Measurements from ENCODE around the gene PCNX3. TPM values are rescaled to one million over a fixed set of nuclear protein-coding genes. Genes with fewer than 3 reads are reported as not detected.

Gene PCNX3
- total RNA-seq, 1 experiment from 2014 or later, result 72.8 TPM

DNA sequence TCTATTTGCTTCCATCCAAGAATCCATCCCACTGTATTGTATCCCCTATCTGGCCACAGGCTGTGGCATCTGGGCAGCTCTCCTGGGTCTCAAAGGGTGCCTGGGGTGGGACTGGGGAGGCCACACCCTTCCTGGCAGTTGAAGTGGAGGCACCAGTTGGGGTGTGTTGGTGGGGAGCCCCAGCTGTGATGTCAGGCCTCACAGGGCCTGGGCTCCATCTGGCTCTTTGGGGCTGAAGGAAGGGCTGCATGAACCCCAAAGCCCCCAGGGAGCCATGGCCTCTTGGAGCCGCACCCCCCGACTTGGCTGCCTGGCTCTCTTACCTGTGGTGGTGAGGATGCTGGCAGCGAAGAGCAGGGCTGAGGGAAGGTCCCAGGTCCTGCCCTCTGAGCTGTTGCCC is 20.4 kb upstream of the PCNX3 start:
- no peaks in the 10 kb centered on the region for H3K9me3 Mint-ChIP-seq (ENCODE audit: low read depth, unreplicated experiment)
- CTCF ChIA-PET, result interaction anchor here (0.6 to 1.6 kb wide), 3 partner anchors 18 to 473 kb away, joined by 4 to 5 read pairs (median 4); no protein-coding TSS in a partner anchor
- TF ChIP-seq, protein P1, sequence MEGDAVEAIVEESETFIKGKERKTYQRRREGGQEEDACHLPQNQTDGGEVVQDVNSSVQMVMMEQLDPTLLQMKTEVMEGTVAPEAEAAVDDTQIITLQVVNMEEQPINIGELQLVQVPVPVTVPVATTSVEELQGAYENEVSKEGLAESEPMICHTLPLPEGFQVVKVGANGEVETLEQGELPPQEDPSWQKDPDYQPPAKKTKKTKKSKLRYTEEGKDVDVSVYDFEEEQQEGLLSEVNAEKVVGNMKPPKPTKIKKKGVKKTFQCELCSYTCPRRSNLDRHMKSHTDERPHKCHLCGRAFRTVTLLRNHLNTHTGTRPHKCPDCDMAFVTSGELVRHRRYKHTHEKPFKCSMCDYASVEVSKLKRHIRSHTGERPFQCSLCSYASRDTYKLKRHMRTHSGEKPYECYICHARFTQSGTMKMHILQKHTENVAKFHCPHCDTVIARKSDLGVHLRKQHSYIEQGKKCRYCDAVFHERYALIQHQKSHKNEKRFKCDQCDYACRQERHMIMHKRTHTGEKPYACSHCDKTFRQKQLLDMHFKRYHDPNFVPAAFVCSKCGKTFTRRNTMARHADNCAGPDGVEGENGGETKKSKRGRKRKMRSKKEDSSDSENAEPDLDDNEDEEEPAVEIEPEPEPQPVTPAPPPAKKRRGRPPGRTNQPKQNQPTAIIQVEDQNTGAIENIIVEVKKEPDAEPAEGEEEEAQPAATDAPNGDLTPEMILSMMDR (IDR thresholded peaks at IDR 0.05; ENCODE audit: unreplicated experiment), result no peak
- peaks cover 72% of the 10 kb centered on the region for H3K36me3 Mint-ChIP-seq (ENCODE audit: insufficient read depth, unreplicated experiment)
- H3K27me3 Mint-ChIP-seq (ENCODE audit: unreplicated experiment), result no peaks in the 10 kb centered on the region
- BruUV-seq (replicated peaks), result no TSS peak
- H3K4me1 Mint-ChIP-seq (ENCODE audit: low read depth, unreplicated experiment), result no peaks in the 10 kb centered on the region
- no peak for DNase-seq
- H3K27ac Mint-ChIP-seq (ENCODE audit: unreplicated experiment), result no peak overlapping the region
- H3K4me3 Mint-ChIP-seq (ENCODE audit: low read depth, unreplicated experiment), result no peak overlapping the region
- intact Hi-C loops (cut with micrococcal nuclease; ENCODE audit: unreplicated experiment), result no loop called here

GRCh38 chr11:65595543-65596281 is 19.9 kb upstream of the PCNX3 start, which contains the start of gene KCNK7:
Gene KCNK7 (minus strand): TSS chr11:65595800. CDS start chr11:65595772, 28 bp downstream.
- H3K27me3 Mint-ChIP-seq (ENCODE audit: unreplicated experiment), result no peaks in the 10 kb centered on the region
- no peak within 1 kb of the TSS for H3K27ac Mint-ChIP-seq (ENCODE audit: unreplicated experiment)
- H3K9me3 Mint-ChIP-seq (ENCODE audit: low read depth, unreplicated experiment), result no peaks in the 10 kb centered on the region
- BruUV-seq (replicated peaks), result no TSS peak
- intact Hi-C loops (cut with micrococcal nuclease; ENCODE audit: unreplicated experiment), result no loop called here
- no peak within 1 kb of the TSS for H3K4me3 Mint-ChIP-seq (ENCODE audit: low read depth, unreplicated experiment)
- CTCF ChIA-PET, result interaction anchor here (0.6 kb wide), 2 partner anchors 151 to 472 kb away, joined by 4 to 5 read pairs; no protein-coding TSS in a partner anchor
- peaks cover 72% of the 10 kb centered on the region for H3K36me3 Mint-ChIP-seq (ENCODE audit: insufficient read depth, unreplicated experiment)
- TF ChIP-seq, protein P1 (IDR thresholded peaks at IDR 0.05; ENCODE audit: unreplicated experiment), result no peak
- no peaks in the 10 kb centered on the region for H3K4me1 Mint-ChIP-seq (ENCODE audit: low read depth, unreplicated experiment)
- no peak for DNase-seq

DNA sequence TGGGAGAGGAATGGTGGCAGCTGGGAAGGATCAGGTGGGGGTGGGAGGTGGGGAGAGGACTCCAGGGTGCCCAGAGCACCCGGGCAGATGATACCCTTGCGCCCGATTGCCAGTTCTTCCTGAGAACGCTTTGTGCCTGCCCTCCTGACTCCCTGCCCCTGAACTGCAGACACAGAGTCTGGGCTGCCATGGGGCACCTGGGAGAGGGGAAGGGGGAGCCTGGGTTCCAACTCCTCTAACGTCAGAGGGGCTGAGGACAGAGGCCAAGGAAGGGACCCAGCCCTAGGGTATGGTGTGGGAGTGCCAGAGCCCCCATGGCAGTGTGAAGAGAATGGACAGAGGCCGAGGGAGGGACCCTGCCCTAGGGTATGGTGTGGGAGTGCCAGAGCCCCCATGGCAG is 19.1 kb upstream of the PCNX3 start:
- DNase-seq, result no peak
- Mint-ChIP-seq H3K27ac (ENCODE audit: unreplicated experiment) (no peak overlapping the region), H3K27me3 (ENCODE audit: unreplicated experiment) (no peaks in the 10 kb centered on the region), H3K36me3 (ENCODE audit: insufficient read depth, unreplicated experiment) (peaks cover 73% of the 10 kb centered on the region), H3K9me3 (ENCODE audit: low read depth, unreplicated experiment) (no peaks in the 10 kb centered on the region), H3K4me1 (ENCODE audit: low read depth, unreplicated experiment) (no peaks in the 10 kb centered on the region), H3K4me3 (ENCODE audit: low read depth, unreplicated experiment) (no peak overlapping the region)
- intact Hi-C loops (cut with micrococcal nuclease; ENCODE audit: unreplicated experiment), result no loop called here
- BruUV-seq (replicated peaks), result no TSS peak
- TF ChIP-seq, protein P1 (IDR thresholded peaks at IDR 0.05; ENCODE audit: unreplicated experiment), result no peak
- CTCF ChIA-PET, result no interaction called here

- no peaks in the 10 kb centered on the region for H3K27me3 Mint-ChIP-seq (ENCODE audit: unreplicated experiment)
- H3K4me3 Mint-ChIP-seq (ENCODE audit: low read depth, unreplicated experiment), result no peak overlapping the region
- TF ChIP-seq, protein P1 (IDR thresholded peaks at IDR 0.05; ENCODE audit: unreplicated experiment), result no peak
- H3K9me3 Mint-ChIP-seq (ENCODE audit: low read depth, unreplicated experiment), result no peaks in the 10 kb centered on the region
- intact Hi-C loops (cut with micrococcal nuclease; ENCODE audit: unreplicated experiment), result no loop called here
- H3K4me1 Mint-ChIP-seq (ENCODE audit: low read depth, unreplicated experiment), result no peaks in the 10 kb centered on the region
- BruUV-seq (replicated peaks), result no TSS peak
- no peak overlapping the region for H3K27ac Mint-ChIP-seq (ENCODE audit: unreplicated experiment)
- CTCF ChIA-PET, result no interaction called here
- no peak for DNase-seq
- H3K36me3 Mint-ChIP-seq (ENCODE audit: insufficient read depth, unreplicated experiment), result peaks cover 73% of the 10 kb centered on the region
Measured at GRCh38 chr11:65598258-65598699, 17.3 kb upstream of the PCNX3 start.

Data from Calu3 (cell line).